ENCODE measurements around the gene ASB17.
"Not testable (repeated sequence)": the region's sequence is repeated elsewhere in the genome, so short reads cannot be mapped to it uniquely, and the experiment has no call there.

The ASB17 gene, protein sequence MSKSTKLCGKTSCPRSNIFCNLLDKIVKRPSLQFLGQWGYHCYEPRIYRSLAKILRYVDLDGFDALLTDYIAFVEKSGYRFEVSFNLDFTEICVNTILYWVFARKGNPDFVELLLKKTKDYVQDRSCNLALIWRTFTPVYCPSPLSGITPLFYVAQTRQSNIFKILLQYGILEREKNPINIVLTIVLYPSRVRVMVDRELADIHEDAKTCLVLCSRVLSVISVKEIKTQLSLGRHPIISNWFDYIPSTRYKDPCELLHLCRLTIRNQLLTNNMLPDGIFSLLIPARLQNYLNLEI

DNA sequence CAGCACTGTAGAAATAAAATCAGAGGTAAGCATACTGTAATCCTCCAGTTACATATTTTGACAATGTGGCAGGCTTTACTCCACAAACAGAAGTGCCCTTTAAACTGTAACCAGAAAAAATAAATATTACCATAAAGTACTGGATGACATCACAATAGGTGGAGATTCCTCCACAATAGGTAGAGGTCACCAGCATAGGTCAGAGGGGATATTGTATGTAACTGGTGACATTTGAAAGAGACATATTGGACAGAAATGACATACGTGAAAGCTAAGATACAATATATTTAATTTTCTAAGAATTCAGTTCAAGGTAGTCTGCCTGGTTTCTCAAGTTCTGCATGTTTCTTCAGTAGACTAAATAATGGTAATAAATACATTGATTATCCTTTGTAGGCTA lies at the start of gene ASB17:
Gene ASB17 (minus strand): TSS at position 101 of the 400 bp plus-strand sequence. CDS start 113 bp downstream, outside the sequence.
- no peak for DNase-seq (ENCODE audit: insufficient read length, low spot score)
- FAIRE-seq, result no peak

DNA sequence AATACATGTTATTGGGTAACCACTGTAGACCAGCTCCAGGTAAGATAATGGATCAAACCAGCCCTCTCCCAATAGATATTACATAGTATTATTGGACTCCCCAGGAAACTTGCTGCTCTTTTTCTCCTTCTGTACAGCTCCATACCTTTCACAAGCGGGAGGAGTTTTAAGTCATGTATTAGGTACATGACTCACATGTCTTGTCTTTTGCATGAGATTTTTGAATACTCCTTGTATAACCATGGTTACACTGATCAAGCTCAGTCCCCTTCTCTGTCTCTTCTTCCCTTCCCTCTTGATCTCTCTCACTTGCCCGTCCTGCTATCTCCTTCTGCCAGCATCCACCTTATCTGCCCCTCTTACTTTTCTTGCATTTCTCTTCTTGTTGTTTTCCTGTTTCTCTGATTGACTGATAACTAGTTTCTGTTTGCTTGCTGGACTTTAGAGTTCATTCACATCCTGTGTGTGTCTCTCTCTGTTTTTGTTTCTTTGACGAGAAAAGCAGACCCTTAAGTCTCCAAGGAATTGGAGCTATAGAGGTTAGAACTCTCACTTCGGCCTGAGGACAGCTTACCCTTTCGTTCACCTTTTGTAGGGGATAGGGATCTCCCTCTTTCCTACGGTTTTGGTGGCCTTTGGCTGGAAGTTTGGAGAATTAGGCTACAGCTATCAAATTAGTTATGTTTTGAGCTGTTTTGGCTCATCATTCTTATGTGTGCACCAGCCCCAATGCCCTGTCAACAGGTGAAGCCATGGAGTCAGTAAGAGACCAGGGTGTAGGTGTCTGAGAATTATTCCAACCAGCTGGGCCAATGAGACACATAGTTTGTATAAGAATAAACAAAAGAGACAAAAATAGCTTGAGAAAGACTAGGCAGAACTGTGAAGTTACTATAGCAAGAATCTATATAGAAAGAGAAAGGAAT lies 49.0 kb upstream of the ASB17 start:
- DNase-seq (ENCODE audit: insufficient read length, low spot score), result peak; percentile 21
- peak; percentile 88 for FAIRE-seq

DNA sequence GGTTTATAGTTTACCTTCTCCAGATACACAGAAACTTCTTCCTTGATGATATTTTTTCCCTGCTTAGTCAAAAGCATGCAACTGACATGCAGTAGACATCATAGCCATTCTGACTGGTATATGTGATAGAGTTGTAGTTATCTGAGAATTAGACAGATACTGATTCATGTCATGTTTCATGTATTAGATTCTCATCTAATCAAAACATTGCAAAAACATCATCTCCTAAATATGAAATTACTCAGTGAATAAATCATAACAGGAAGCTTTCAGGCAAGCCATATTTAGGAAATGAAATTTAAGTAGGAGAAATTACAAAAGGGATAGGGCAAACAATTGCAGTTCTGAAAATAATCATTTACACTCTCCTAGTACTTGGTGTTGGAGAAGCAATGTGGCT lies 38.4 kb upstream of the ASB17 start:
- DNase-seq (ENCODE audit: insufficient read length, low spot score) (no peak), FAIRE-seq (no peak)

DNA sequence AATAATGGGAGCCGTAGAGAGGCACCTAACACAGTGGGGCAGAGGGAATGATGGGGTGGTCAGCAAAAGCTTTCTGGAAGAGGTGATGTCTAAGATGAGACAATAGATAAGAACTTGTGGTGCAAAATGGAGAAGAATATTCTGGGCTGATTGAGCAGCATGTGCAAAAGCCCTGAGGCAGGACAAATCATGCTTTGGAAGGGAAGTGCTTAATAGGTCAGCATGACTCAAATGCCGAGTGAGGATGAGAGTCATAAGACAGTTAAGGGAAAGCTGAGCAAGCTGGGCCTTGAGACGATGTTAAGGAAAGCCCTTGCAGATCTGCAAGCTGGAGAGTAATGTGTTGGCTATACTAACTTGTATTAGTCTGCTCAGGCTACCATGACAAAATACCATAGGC lies 37.3 kb upstream of the ASB17 start:
- DNase-seq (ENCODE audit: insufficient read length, low spot score), result no peak
- FAIRE-seq, result no peak

DNA sequence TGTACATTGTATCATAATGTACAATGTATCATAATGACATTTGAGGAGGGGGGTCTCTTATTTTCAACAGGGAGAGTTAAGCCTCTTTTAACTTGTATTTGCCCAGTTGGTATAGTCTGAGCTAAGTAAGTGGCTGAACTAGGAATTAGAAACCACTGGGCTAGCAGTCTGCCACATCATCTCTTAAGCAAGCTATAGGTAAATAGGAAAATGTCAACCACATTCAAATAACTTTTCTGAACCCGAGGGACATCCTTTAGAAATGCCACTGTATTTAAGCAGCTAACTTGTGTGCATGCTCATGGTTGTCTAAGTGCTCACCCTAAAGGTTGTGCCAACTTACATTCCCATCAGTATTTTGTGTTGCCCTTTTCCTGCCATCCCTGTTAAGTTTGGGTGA lies 35.5 kb upstream of the ASB17 start:
- no peak for DNase-seq (ENCODE audit: insufficient read length, low spot score)
- FAIRE-seq, result no peak

DNA sequence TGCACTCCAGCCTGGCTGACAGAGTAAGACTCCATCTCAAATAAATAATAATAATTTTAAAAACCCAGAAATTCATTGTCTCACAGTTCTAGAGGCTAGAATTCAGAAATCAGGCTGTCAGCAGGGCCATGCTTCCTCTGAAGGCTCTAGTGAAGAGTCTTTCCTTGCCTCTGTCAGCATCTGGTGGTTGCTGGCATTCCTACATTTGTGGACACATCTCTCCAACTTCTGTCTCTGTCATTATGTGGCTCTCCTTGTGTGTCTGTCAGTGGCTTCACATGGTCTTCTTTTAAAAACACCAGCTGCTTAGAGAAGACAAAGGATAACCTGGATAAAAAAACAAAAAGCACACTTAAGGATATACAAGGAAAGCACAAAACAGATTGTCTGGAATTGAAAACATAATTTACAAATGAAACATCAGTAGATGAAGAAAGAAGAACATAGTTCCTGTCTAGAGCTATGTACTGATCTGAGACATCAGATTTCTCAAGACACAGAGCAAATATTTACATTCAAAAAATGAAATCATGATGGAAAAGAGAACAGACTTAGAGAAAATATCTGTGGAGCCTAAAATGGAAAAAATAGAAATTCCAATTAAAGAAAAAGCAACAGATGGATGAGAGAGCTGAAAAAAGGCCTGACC lies 32.7 kb upstream of the ASB17 start:
- no peak for DNase-seq (ENCODE audit: insufficient read length, low spot score)
- no peak for FAIRE-seq

DNA sequence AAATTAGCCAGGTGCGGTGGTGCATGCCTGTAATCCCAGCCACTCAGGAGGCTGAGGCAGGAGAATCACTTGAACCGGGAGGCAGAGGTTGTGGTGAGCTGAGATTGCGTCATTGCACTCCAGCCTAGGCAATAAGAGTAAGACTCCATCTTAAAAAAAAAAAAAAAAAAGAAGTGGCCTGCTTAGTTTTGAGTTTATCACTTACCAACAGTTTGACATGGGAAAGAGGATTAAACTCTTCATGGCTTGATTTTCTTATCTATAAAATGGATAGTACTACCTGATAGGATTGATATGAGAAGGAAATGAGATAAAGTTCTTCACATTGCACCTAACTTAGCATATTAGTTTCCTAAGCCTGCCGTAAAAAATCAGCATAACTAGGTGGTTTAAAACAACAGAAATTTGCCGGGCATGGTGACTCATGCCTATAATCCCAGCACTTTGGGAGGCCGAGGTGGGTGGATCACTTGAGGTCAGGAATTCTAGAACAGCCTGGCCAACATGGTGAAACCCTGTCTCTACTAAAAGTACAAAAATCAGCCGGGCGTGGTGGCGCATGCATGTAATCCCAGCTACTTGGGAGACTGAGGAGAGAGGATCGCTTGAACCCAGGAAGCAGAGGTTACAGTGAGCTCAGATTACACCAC lies 32.0 kb upstream of the ASB17 start:
- not testable (repeated sequence) for DNase-seq (ENCODE audit: insufficient read length, low spot score); FAIRE-seq

DNA sequence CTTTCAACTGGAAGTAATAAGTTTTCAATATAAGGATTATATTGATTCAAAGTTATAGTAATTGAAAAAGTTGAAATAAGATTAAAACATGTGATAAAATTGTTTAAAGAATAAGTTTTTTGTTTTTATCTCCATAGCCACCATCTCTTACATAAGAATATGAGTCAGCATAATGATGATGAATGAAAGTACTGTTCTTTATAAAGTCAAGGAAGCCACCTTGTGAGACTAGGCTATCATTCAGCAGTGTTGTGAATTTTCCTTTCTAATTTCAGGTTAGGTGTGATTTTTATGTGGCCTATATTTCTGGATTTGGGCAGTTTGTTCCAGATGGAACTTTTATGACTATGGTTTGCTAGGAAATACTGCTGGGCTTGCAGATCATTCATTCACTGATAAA lies 22.4 kb upstream of the ASB17 start:
- no peak for DNase-seq (ENCODE audit: insufficient read length, low spot score)
- FAIRE-seq, result no peak

DNA sequence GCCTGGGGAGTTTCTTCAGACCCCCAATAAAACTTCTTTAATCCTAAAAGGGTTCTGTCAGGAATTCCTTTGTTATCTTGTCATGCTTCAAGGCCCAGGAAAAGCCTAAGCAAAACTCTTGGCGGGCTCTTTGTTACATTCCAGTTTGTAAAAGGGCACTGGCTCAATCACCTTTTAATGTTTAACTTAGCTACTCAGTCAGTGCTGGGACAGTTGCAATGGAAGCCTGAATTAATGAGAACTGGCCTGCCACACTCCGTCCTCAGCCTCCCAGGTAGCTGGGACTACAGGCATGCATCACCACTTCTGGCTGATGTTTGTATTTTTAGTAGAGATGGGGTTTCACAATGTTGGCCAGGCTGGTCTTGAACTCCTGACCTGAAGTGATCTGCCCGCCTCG lies 21.3 kb upstream of the ASB17 start:
- FAIRE-seq (no peak), DNase-seq (ENCODE audit: insufficient read length, low spot score) (no peak)

DNA sequence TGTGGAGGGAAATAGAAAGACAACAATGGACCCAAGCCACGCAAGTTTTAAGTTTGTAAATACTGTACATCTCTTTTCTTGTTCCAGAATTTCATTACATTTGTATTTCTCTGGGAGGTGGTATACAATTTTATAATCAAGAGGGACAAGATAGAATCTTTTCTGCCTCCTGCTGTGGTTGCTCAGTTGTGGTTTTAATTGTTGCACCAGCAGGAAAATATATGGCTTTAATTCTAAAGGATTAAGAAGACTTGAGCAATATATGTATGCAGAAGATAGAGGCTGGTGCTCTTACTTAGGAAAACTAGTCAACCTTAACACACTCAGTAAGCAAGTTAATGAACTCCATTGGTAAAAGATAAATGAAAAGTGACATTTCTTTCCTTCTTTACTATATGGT lies 19.8 kb upstream of the ASB17 start:
- DNase-seq (ENCODE audit: insufficient read length, low spot score) (no peak), FAIRE-seq (no peak)

DNA sequence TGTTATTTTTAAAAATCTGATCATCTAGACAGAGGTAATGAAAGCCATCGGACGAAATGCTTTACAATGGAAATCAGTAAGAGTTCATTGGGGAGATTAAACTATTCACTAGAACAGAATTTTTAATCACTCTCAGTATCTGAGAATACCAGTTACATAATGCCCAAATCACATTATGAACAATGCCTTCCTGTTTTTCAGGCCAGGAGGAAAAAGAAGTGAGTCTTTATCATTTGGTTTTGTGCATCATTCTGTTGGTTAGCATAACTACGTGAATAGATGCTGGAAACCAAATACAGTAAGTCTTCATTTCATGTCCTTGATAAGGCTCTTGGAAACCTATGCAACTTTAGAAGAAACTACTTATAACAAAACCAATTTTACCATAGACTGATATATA lies 18.0 kb upstream of the ASB17 start:
- FAIRE-seq (no peak), DNase-seq (ENCODE audit: insufficient read length, low spot score) (no peak)

DNA sequence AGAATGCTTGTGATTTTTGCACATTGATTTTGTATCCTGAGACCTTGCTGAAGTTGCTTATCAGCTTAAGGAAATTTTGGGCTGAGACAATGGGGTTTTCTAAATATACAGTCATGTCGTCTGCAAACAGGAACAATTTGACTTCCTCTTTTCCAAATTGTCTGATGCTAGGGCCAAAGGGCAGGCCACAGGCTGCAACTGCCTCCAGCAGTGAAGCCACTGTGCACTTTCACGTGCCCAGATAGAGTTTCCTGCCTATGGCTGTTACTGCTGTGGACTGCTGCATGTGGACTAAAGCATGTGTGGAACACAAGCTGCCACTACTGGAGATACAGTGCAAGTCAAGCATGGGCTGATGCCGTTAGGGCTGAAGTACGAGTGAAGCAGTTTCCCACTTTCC lies 10.8 kb upstream of the ASB17 start:
- not testable (repeated sequence) for DNase-seq (ENCODE audit: insufficient read length, low spot score); FAIRE-seq

DNA sequence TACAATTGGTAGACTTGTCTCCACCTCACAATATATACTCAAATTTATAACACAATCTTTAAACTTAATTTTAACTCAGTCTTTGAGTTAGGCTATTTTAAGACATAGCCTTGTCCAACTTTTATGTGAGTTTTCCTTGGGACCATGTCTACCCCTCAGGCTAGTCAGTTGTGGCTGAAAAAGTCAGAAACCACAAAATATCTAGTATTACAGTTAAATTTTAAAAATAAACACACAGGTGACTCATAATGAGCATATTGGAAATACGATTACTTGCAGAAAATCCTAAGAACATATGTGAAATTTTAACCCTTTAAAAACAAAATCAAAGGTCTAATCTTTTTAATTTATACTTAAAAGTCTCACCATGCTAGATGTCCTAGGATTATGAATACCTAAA lies 4.8 kb upstream of the ASB17 start:
- FAIRE-seq (no peak), DNase-seq (ENCODE audit: insufficient read length, low spot score) (no peak)

DNA sequence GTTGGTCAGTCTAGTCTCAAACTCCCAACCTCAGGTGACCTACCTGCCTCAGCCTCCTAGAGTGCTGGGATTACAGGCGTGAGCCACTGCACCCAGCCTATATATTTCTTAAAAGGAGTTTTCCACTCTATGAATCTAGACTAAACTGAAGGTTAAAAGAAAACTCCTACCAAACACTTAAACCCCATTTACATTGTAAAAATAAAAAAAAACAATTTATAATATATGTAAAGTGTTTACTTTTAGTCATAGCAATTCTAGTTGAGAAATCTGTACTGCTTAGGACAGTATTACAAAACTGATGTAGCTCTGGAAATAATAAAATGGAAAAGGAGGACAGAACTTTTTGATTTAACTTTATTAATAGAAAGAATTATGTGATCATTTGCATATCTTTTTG lies 9.5 kb downstream of the ASB17 start:
- FAIRE-seq (no peak), DNase-seq (ENCODE audit: insufficient read length, low spot score) (no peak)

DNA sequence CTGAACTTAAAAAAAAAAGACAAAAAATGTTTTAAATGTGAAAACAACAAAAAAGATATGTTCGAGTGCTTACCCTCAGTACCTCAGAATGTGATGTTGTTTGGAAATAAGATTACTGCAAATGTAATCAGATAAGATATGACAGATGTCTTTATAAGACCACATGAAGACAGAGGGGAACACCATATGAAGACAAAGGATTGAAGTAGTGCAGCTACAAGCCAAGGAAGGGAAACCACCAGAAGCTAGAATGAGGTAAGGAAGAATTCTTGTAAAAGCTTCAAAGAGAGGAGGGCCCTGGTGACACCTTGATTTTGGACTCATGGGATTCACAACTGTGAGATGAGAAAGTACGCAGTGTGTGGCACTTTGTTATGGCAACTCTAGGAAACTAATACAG lies 15.4 kb downstream of the ASB17 start:
- DNase-seq (ENCODE audit: insufficient read length, low spot score) (no peak), FAIRE-seq (no peak)

DNA sequence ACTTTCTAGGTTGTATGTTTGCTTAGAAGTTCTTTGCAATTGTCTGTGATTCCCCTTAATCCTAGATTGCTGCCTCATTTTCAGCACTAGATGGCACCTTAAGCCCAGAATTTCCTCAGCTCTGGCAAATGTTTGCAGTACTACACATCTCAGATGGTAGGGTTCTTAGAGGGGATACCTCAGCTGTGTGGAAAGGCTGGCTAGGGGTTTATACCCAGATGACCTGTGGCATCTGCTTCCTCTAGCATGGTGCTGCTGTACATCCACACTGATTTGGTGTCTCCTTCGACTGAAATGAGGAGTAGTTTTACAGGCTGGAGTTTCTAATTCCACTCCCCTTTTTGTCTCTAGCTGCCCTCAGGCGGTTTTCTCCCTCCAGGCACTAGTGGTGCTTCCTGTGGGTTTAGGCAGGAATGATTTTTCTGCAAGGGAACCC lies 23.5 kb downstream of the ASB17 start:
- FAIRE-seq (peak; percentile 72), DNase-seq (ENCODE audit: insufficient read length, low spot score) (no peak)

DNA sequence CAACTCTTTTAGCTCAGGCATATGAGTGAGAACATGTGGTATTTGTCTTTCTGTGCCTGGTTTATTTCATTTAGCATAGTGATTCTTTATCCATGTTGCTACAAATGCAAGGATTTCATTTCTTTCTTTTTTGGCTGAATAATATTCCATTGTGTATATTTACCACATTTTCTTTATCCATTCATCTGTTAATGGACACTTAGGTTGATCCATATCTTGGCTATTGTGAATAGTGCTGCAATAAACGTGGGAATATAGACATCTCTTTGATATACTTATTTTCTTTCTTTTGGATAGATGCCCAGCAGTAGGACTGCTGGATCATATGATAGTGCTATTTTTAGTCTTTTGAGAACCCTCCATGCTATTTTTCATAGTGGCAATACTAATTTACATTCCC lies 30.8 kb downstream of the ASB17 start:
- FAIRE-seq, result no peak

DNA sequence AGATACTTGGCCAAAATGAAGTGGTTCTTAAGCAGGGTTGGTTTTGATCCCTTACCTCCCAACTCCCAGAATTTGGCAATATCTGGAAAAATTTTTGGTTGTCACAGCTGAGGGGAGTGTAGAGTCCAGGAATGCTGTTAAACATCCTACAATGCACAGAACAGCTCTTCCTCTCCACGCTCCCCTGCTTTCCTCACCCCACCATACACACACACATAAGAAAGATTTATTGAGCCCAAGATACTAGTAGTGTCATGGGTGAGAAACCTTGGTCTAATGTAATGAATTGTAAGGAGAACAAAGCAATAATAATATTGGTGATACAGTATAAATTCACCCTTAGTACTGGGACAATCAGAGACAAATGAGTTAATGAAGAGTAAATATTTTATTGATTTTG lies 47.8 kb downstream of the ASB17 start:
- no peak for FAIRE-seq
- no peak for DNase-seq (ENCODE audit: insufficient read length, low spot score)

More for the DNA sequence above, 30.8 kb downstream of the ASB17 start:
- no peak for DNase-seq (ENCODE audit: insufficient read length, low spot score)

DNA sequence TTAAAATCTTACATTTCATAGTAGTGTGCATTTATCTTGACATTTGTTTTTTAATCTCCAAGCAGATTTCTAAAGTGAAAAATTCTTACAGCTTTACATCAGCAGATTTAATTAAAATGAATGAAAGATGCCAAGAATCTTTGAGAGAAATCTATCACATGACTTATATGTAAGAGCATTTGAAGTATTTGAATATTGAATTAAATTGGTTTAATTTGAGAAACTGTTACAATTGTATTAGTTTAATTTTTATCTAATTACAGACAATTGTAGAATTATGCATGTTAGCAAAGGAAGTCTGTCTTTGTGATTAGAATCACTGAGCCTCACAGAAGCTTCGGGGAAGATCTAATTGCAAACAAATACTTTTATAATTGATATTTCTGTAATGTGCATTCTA lies 52.2 kb downstream of the ASB17 start:
- FAIRE-seq, result no peak
- no peak for DNase-seq (ENCODE audit: insufficient read length, low spot score)

DNA sequence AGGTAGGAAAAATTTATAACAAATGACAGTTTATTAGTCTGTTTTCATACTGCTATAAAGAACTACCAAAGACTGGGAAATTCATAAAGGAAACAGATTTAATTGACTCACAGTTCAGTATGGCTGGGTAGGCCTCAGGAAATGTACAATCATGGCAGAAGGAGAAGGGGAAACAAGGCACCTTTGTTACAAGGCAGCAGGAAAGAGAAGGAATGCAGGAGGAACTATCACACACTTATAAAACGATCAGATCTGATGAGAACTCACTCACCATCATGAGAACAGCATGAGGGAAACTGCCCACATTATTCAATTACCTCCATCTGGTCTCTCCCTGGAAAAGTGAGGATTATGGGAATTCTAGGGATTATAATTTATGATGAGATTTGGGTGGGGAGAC lies 61.3 kb downstream of the ASB17 start:
- DNase-seq (ENCODE audit: insufficient read length, low spot score) (no peak), FAIRE-seq (no peak)
